GM12878 (cell line): ENCODE measurements around the gene MSH3.

Experiments used
- CEBPB ChIP-seq, 2 experiments: fragments of 150-350 bp in 1 of 2; IDR thresholded peaks; 2 replicates each; pipeline ENCODE4 v1.6.1; 2012 to 2014; ENCODE audit warnings: low read depth in 2 of 2, low read length in 2 of 2, borderline replicate concordance in 1 of 2, inconsistent platforms in 1 of 2
- CHD2 ChIP-seq: IDR thresholded peaks from 2 replicates; pipeline ENCODE4 v1.6.1; 2011; ENCODE audit warnings: low read depth, low read length, improper control_type of control experiment, borderline replicate concordance
- MYC ChIP-seq: IDR thresholded peaks from 2 replicates; pipeline ENCODE4 v1.6.1; 2011; ENCODE audit warnings: mild to moderate bottlenecking, low read length, moderate library complexity, inconsistent platforms; ENCODE audit not compliant: insufficient read depth, insufficient replicate concordance, insufficient read length, severe bottlenecking
- RBBP5 ChIP-seq: fragments of 200-600 bp; sonication (generic); conservative IDR thresholded peaks from 2 replicates; pipeline ENCODE4 v1.6.1; 2016
- SUPT20H ChIP-seq: IDR thresholded peaks from 2 replicates; pipeline ENCODE4 v1.6.1; 2011; ENCODE audit warnings: low read depth, mild to moderate bottlenecking, low read length, moderate library complexity, borderline replicate concordance; ENCODE audit not compliant: control insufficient read depth
- TAF1 ChIP-seq: IDR thresholded peaks from 2 replicates; pipeline ENCODE4 v1.6.1; 2011; ENCODE audit warnings: mild to moderate bottlenecking, low read depth, low read length, borderline replicate concordance
- TF ChIP-seq, protein P1 (sequence below), 3 experiments: IDR thresholded peaks in 2 of 3; conservative IDR thresholded peaks in 1 of 3; 2 replicates each; pipeline ENCODE4 v1.5.1; 2011; ENCODE audit warnings: low read depth in 3 of 3, low read length in 3 of 3, mild to moderate bottlenecking in 3 of 3, control low read depth in 2 of 3, moderate library complexity in 2 of 3, inconsistent platforms in 1 of 3, mixed read lengths in 1 of 3; ENCODE audit not compliant: control insufficient read depth in 2 of 3, insufficient read depth in 1 of 3; ENCODE audit errors: extremely low read depth in 1 of 3
- TF ChIP-seq, protein P2 (sequence below): fragments of 450-650 bp; formaldehyde crosslinking; IDR thresholded peaks from 2 replicates; pipeline ENCODE4 v1.4.0; 2020; ENCODE audit warnings: mild to moderate bottlenecking, moderate library complexity
- TF ChIP-seq, protein P3 (sequence below): fragments of 450-650 bp; IDR thresholded peaks from 2 replicates; pipeline ENCODE4 v1.6.1; 2016; ENCODE audit warnings: mild to moderate bottlenecking, moderate library complexity, borderline replicate concordance

DNA sequence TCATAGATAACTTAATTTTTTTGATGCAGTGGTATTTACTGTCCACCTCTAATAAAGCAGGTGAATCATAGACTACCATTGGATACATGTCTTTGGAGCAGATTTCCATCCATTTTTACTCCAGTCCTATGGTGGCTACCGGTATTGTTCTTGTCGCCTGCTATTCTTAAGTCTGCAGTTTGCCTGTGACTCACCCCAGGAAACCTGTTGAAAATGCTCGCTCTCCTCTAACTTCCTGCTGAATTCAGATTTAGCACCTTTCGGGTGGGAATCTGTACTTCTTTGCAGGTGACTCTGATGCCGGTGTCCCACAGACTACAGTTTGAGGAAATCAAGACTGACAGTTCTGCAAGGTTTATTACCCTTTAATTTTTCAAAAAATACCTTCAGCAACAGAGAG is 59.2 kb downstream of the MSH3 start:
- TF ChIP-seq TAF1 (no peak), CHD2 (no peak), CEBPB (IDR thresholded peaks at IDR 0.05; ENCODE audit: borderline replicate concordance in 1 of 2, low read depth in 2 of 2, low read length in 2 of 2) (no peak), SUPT20H (no peak), MYC (no peak), RBBP5 (no peak)
- TF ChIP-seq, protein P1, sequence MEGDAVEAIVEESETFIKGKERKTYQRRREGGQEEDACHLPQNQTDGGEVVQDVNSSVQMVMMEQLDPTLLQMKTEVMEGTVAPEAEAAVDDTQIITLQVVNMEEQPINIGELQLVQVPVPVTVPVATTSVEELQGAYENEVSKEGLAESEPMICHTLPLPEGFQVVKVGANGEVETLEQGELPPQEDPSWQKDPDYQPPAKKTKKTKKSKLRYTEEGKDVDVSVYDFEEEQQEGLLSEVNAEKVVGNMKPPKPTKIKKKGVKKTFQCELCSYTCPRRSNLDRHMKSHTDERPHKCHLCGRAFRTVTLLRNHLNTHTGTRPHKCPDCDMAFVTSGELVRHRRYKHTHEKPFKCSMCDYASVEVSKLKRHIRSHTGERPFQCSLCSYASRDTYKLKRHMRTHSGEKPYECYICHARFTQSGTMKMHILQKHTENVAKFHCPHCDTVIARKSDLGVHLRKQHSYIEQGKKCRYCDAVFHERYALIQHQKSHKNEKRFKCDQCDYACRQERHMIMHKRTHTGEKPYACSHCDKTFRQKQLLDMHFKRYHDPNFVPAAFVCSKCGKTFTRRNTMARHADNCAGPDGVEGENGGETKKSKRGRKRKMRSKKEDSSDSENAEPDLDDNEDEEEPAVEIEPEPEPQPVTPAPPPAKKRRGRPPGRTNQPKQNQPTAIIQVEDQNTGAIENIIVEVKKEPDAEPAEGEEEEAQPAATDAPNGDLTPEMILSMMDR (IDR thresholded peaks at IDR 0.05 in 2 of 3, conservative IDR thresholded peaks at IDR 0.05 in 1 of 3; ENCODE audit: control insufficient read depth in 2 of 3, extremely low read depth in 1 of 3, insufficient read depth in 1 of 3, low read depth in 3 of 3, low read length in 3 of 3): no peak
- TF ChIP-seq, protein P2, sequence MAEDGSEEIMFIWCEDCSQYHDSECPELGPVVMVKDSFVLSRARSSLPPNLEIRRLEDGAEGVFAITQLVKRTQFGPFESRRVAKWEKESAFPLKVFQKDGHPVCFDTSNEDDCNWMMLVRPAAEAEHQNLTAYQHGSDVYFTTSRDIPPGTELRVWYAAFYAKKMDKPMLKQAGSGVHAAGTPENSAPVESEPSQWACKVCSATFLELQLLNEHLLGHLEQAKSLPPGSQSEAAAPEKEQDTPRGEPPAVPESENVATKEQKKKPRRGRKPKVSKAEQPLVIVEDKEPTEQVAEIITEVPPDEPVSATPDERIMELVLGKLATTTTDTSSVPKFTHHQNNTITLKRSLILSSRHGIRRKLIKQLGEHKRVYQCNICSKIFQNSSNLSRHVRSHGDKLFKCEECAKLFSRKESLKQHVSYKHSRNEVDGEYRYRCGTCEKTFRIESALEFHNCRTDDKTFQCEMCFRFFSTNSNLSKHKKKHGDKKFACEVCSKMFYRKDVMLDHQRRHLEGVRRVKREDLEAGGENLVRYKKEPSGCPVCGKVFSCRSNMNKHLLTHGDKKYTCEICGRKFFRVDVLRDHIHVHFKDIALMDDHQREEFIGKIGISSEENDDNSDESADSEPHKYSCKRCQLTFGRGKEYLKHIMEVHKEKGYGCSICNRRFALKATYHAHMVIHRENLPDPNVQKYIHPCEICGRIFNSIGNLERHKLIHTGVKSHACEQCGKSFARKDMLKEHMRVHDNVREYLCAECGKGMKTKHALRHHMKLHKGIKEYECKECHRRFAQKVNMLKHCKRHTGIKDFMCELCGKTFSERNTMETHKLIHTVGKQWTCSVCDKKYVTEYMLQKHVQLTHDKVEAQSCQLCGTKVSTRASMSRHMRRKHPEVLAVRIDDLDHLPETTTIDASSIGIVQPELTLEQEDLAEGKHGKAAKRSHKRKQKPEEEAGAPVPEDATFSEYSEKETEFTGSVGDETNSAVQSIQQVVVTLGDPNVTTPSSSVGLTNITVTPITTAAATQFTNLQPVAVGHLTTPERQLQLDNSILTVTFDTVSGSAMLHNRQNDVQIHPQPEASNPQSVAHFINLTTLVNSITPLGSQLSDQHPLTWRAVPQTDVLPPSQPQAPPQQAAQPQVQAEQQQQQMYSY (CRISPR knock-in tag): no peak
- TF ChIP-seq, protein P3, sequence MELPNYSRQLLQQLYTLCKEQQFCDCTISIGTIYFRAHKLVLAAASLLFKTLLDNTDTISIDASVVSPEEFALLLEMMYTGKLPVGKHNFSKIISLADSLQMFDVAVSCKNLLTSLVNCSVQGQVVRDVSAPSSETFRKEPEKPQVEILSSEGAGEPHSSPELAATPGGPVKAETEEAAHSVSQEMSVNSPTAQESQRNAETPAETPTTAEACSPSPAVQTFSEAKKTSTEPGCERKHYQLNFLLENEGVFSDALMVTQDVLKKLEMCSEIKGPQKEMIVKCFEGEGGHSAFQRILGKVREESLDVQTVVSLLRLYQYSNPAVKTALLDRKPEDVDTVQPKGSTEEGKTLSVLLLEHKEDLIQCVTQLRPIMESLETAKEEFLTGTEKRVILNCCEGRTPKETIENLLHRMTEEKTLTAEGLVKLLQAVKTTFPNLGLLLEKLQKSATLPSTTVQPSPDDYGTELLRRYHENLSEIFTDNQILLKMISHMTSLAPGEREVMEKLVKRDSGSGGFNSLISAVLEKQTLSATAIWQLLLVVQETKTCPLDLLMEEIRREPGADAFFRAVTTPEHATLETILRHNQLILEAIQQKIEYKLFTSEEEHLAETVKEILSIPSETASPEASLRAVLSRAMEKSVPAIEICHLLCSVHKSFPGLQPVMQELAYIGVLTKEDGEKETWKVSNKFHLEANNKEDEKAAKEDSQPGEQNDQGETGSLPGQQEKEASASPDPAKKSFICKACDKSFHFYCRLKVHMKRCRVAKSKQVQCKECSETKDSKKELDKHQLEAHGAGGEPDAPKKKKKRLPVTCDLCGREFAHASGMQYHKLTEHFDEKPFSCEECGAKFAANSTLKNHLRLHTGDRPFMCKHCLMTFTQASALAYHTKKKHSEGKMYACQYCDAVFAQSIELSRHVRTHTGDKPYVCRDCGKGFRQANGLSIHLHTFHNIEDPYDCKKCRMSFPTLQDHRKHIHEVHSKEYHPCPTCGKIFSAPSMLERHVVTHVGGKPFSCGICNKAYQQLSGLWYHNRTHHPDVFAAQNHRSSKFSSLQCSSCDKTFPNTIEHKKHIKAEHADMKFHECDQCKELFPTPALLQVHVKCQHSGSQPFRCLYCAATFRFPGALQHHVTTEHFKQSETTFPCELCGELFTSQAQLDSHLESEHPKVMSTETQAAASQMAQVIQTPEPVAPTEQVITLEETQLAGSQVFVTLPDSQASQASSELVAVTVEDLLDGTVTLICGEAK: no peak
